ENCODE results near the gene PRPF18.

GRCh38 chr10:13629116-13629515 is 42.4 kb downstream of the PRPF18 start:
- TF ChIP-seq CTCF (conservative IDR thresholded peaks at IDR 0.05), result no peak
- no peak for TF ChIP-seq EZH2 (IDR thresholded peaks at IDR 0.05; ENCODE audit: low read depth)

Data from PC-9 (cell line).